ENCODE results near the gene TRIM13.

GRCh38 chr13:50052478-50052877, 55.6 kb downstream of the TRIM13 start:
- TF ChIP-seq POLR2A (IDR thresholded peaks at IDR 0.05; ENCODE audit: insufficient read depth in 1 of 2, low read depth in 2 of 2, low read length in 2 of 2) (no peak), SNAPC5 (CRISPR knock-in tag; IDR thresholded peaks at IDR 0.05; ENCODE audit: borderline replicate concordance) (no peak), HNF4G (IDR thresholded peaks at IDR 0.05; ENCODE audit: borderline replicate concordance, low read depth, low read length) (no peak), HNF4G (CRISPR knock-in tag; IDR thresholded peaks at IDR 0.05; ENCODE audit: borderline replicate concordance, low read depth) (no peak), ELF4 (CRISPR knock-in tag; IDR thresholded peaks at IDR 0.05; ENCODE audit: borderline replicate concordance) (no peak), ZNF274 (CRISPR knock-in tag; IDR thresholded peaks at IDR 0.05) (no peak), HOXA9 (CRISPR knock-in tag; IDR thresholded peaks at IDR 0.05; ENCODE audit: borderline replicate concordance) (no peak), FOXJ3 (CRISPR knock-in tag; IDR thresholded peaks at IDR 0.05; ENCODE audit: borderline replicate concordance) (no peak), CBFB (CRISPR knock-in tag; IDR thresholded peaks at IDR 0.05) (no peak), ZNF788 (CRISPR knock-in tag; IDR thresholded peaks at IDR 0.05; ENCODE audit: borderline replicate concordance) (no peak)
